B cell (primary cell): ENCODE data around the gene ZNF787. TPM values are rescaled to one million over a fixed set of nuclear protein-coding genes. Genes with fewer than 3 reads are reported as not detected.

Experiments
- ATAC-seq: fragments of 200-7000 bp; cut with Tn5 transposase; one replicate; pipeline ENCODE4 v1.10.0; 2021; ENCODE audit warnings: low read depth, mild to moderate bottlenecking, moderate number of reproducible peaks, moderate library complexity
- CTCF ChIA-PET: fragments of 350-600 bp; sonication (Branson Sonifier 250); formaldehyde crosslinking; loops from one replicate; lab custom pipeline; 2021; ENCODE audit warnings: antibody characterized with exemption, inconsistent platforms; lab: Charles Lee
- POLR2A ChIA-PET: fragments of 350-600 bp; sonication (Branson Sonifier 250); formaldehyde crosslinking; loops from one replicate; lab custom pipeline; 2021; ENCODE audit warnings: antibody characterized with exemption; lab: Charles Lee
- DNase-seq: peaks from one replicate; pipeline ENCODE4 v3.0.0; 2013
- H2AFZ ChIP-seq: 2 replicates; pipeline ENCODE4 v1.6.1; 2012; ENCODE audit warnings: mild to moderate bottlenecking, low read depth, low read length; ENCODE audit not compliant: insufficient read depth, poor library complexity, severe bottlenecking
- H3K27ac ChIP-seq, 2 donors: 1 replicate in 1 of 2; 2 replicates in 1 of 2; pipeline ENCODE4 v1.5.1; 2012 to 2013; ENCODE audit warnings: low read length in 2 of 2, mild to moderate bottlenecking in 2 of 2, moderate library complexity in 1 of 2
- H3K27me3 ChIP-seq, 4 experiments: fragments of 200-600 bp in 1 of 4; sonication (generic) in 1 of 4; replicated peaks in 1 of 4; 1 replicate in 2 of 4; 2 replicates in 2 of 4; pipeline versions ENCODE4 v1.6.1 to v1.7.0; 2013 to 2016; ENCODE audit warnings: low read length in 3 of 4, mild to moderate bottlenecking in 2 of 4, mixed read lengths in 1 of 4, moderate library complexity in 1 of 4; ENCODE audit not compliant: insufficient read depth in 4 of 4, control insufficient read depth in 3 of 4; ENCODE audit errors: control extremely low read depth in 1 of 4
- H3K36me3 ChIP-seq, 2 experiments: replicated peaks in 1 of 2; 1 replicate in 1 of 2; 2 replicates in 1 of 2; pipeline versions ENCODE4 v1.6.1 to v1.7.1; 2013; ENCODE audit warnings: low read length in 1 of 2; ENCODE audit not compliant: insufficient read depth in 2 of 2, control insufficient read depth in 1 of 2; ENCODE audit errors: control extremely low read depth in 1 of 2, extremely low read depth in 1 of 2
- H3K4me1 ChIP-seq, 2 donors: fragments of 200-600 bp in 1 of 2; sonication (generic) in 1 of 2; 1 replicate in 1 of 2; 2 replicates in 1 of 2; pipeline versions ENCODE4 v1.5.1 to v1.6.1; 2013 to 2017; ENCODE audit warnings: low read length in 2 of 2; ENCODE audit not compliant: control insufficient read depth in 2 of 2, insufficient read depth in 2 of 2
- H3K4me2 ChIP-seq: replicated peaks from 2 replicates; pipeline ENCODE3; 2012; ENCODE audit warnings: mild to moderate bottlenecking, low read depth, low read length; ENCODE audit not compliant: poor library complexity, severe bottlenecking
- H3K4me3 ChIP-seq, 5 experiments: fragments of 200-600 bp in 1 of 5; sonication (generic) in 1 of 5; 1 replicate in 3 of 5; 2 replicates in 2 of 5; pipeline versions ENCODE4 v1.5.1 to v1.7.0; 2011 to 2016; ENCODE audit warnings: low read length in 4 of 5, mild to moderate bottlenecking in 4 of 5, low read depth in 2 of 5, control low read depth in 1 of 5, moderate library complexity in 1 of 5; ENCODE audit not compliant: insufficient read depth in 1 of 5; ENCODE audit errors: control extremely low read depth in 1 of 5, extremely low read depth in 1 of 5
- H3K79me2 ChIP-seq: fragments of 200-600 bp; sonication (generic); one replicate; pipeline ENCODE4 v1.6.0; 2016; ENCODE audit warnings: low read length; ENCODE audit not compliant: control insufficient read depth, insufficient read depth
- H3K9ac ChIP-seq: fragments of 200-600 bp; sonication (generic); 2 replicates; pipeline ENCODE4 v1.6.1; 2017; ENCODE audit warnings: mild to moderate bottlenecking, low read length, moderate library complexity
- H3K9me3 ChIP-seq, 3 donors: one replicate each; pipeline versions ENCODE4 v1.6.1 to v1.7.1; 2013; ENCODE audit warnings: low read length in 2 of 3; ENCODE audit not compliant: control insufficient read depth in 2 of 3, insufficient read depth in 1 of 3; ENCODE audit errors: control extremely low read depth in 1 of 3
- H4K20me1 ChIP-seq: 2 replicates; pipeline ENCODE4 v1.6.0; 2012; ENCODE audit warnings: mild to moderate bottlenecking, low read length; ENCODE audit not compliant: insufficient read depth, control insufficient read depth, poor library complexity, severe bottlenecking
- H3K27ac Mint-ChIP-seq: one replicate; pipeline ENCODE4 v1.8.0; 2021; ENCODE audit warnings: mixed read lengths
- H3K27me3 Mint-ChIP-seq: one replicate; pipeline ENCODE4 v1.8.0; 2021; ENCODE audit warnings: mixed read lengths
- H3K4me1 Mint-ChIP-seq: one replicate; pipeline ENCODE4 v1.8.0; 2021; ENCODE audit warnings: mixed read lengths
- H3K4me3 Mint-ChIP-seq: one replicate; pipeline ENCODE4 v1.8.0; 2021; ENCODE audit warnings: mixed read lengths
- H3K9me3 Mint-ChIP-seq: one replicate; pipeline ENCODE4 v1.8.0; 2022; ENCODE audit warnings: mixed read lengths; ENCODE audit not compliant: insufficient read depth
- CTCF ChIP-seq: fragments of 200-600 bp; IDR thresholded peaks from one replicate; pipeline ENCODE4 v1.8.0; 2022; ENCODE audit warnings: antibody characterized with exemption, mild to moderate bottlenecking
- EZH2 ChIP-seq: IDR thresholded peaks from 2 replicates; pipeline ENCODE4 v1.6.1; 2012; ENCODE audit warnings: borderline replicate concordance, low read depth, mild to moderate bottlenecking, moderate library complexity, low read length; ENCODE audit not compliant: insufficient read depth, poor library complexity, severe bottlenecking
- WGBS: methylation state at CpG from one replicate; pipeline ENCODE4 v1.1.5; 2013; ENCODE audit warnings: missing lambda C conversion rate; ENCODE audit not compliant: insufficient coverage; 5-methylcytosine and 5-hydroxymethylcytosine counted together
- intact Hi-C: fragments of 100-400 bp; cut with micrococcal nuclease; formaldehyde crosslinking; loops from one replicate; pipeline ENCODE4 v1.10.0; 2022
- polyA plus RNA-seq: library from polyadenylated mRNA; depleted of rRNA; stranded (reverse); fragments of >200 nt; gene quantifications from 2 replicates; pipeline ENCODE4 v1.2.3, GENCODE V29; 2012
- total RNA-seq, 2 donors: library from RNA; stranded (reverse); fragments of 120-200 nt in 1 of 2; gene quantifications; 1 replicate in 1 of 2; 2 replicates in 1 of 2; pipeline versions ENCODE4 v1.2.3 to v1.2.4, GENCODE V29; 2013 to 2022

ZNF787 gene
- total and polyA plus RNA-seq, 2 donors (not counting 1 experiment from before 2014, with no cell fraction given): 19.6 to 47.9 TPM

- POLR2A ChIA-PET: no interaction called here
- Histone ChIP-seq H3K4me3 (no peak overlapping the region), H3K36me3 (peaks cover 0 to 18% of the 10 kb centered on the region in 2 experiments), H3K9ac (no peak overlapping the region), H3K27me3 (no peaks in the 10 kb centered on the region), H3K4me1 (peaks cover 12 to 14% of the 10 kb centered on the region in 2 donors), H2AFZ (no peak overlapping the region), H3K4me2 (no peak overlapping the region), H3K27ac (no peak overlapping the region), H3K9me3 (no peaks in the 10 kb centered on the region), H3K79me2 (peaks cover 61% of the 10 kb centered on the region), H4K20me1 (peaks cover 3% of the 10 kb centered on the region)
- CTCF ChIA-PET: no interaction called here
- 94% methylated on average over 11 of the region's 12 CpGs for WGBS
- no peak for ATAC-seq
- TF ChIP-seq EZH2 (no peak), CTCF (no peak)
- Mint-ChIP-seq H3K4me1 (peaks cover 25% of the 10 kb centered on the region), H3K9me3 (no peaks in the 10 kb centered on the region), H3K27me3 (no peaks in the 10 kb centered on the region), H3K4me3 (no peak overlapping the region), H3K27ac (no peak overlapping the region)
- DNase-seq: no peak
- intact Hi-C loops: loop anchor here (10.0 kb wide), 1 partner anchor 520 kb away; the partner anchor contains the start of gene ZNF784
Measured at GRCh38 chr19:56144831-56145230, 23.7 kb upstream of the ZNF787 start.

- ChIA-PET CTCF (no interaction called here), POLR2A (no interaction called here)
- H3K27me3 ChIP-seq: no peaks in the 10 kb centered on the region
- Mint-ChIP-seq H3K4me1 (peaks cover 28% of the 10 kb centered on the region), H3K9me3 (no peaks in the 10 kb centered on the region), H3K27me3 (no peaks in the 10 kb centered on the region), H3K27ac (no peak overlapping the region), H3K4me3 (no peak overlapping the region)
- intact Hi-C loops: loop anchor here (10.0 kb wide), 1 partner anchor 520 kb away; the partner anchor contains the start of gene ZNF784
- no peak overlapping the region for H3K4me3 ChIP-seq
- peaks cover 13 to 17% of the 10 kb centered on the region in 2 donors for H3K4me1 ChIP-seq
- 0% methylated on average over 1 of the region's 6 CpGs for WGBS
- H3K36me3 ChIP-seq: peaks cover 0 to 15% of the 10 kb centered on the region in 2 experiments
- no peak overlapping the region for H2AFZ ChIP-seq
- no peak for ATAC-seq
- H3K9me3 ChIP-seq: no peaks in the 10 kb centered on the region
- no peak overlapping the region for H3K27ac ChIP-seq
- H3K4me2 ChIP-seq: no peak overlapping the region
- H4K20me1 ChIP-seq: no peaks in the 10 kb centered on the region
- TF ChIP-seq CTCF (no peak), EZH2 (no peak)
- DNase-seq: no peak
- no peak overlapping the region for H3K9ac ChIP-seq
- peaks cover 57% of the 10 kb centered on the region for H3K79me2 ChIP-seq
Measured at GRCh38 chr19:56144376-56144775, 23.3 kb upstream of the ZNF787 start.
